ENCODE measurements around the gene KRT14. TPM values are rescaled to one million over a fixed set of nuclear protein-coding genes. Genes with fewer than 3 reads are reported as not detected.

The KRT14 gene
- polyA plus RNA-seq, 1 experiment, result not detected

- Histone ChIP-seq H3K27me3 (ENCODE audit: control insufficient read depth, insufficient read depth, low read length) (peaks cover 7% of the 10 kb centered on the region), H3K9me3 (ENCODE audit: control insufficient read depth, insufficient read depth, low read length) (no peaks in the 10 kb centered on the region; the same call in 1 of the 2 replicates), H3K27ac (ENCODE audit: low read depth, low read length) (no peak overlapping the region), H3K4me3 (ENCODE audit: low read depth, low read length) (no peak overlapping the region)
- CTCF ChIA-PET, result no interaction called here
- no peak for DNase-seq (ENCODE audit: low read depth, low spot score)
- TF ChIP-seq, protein P1, sequence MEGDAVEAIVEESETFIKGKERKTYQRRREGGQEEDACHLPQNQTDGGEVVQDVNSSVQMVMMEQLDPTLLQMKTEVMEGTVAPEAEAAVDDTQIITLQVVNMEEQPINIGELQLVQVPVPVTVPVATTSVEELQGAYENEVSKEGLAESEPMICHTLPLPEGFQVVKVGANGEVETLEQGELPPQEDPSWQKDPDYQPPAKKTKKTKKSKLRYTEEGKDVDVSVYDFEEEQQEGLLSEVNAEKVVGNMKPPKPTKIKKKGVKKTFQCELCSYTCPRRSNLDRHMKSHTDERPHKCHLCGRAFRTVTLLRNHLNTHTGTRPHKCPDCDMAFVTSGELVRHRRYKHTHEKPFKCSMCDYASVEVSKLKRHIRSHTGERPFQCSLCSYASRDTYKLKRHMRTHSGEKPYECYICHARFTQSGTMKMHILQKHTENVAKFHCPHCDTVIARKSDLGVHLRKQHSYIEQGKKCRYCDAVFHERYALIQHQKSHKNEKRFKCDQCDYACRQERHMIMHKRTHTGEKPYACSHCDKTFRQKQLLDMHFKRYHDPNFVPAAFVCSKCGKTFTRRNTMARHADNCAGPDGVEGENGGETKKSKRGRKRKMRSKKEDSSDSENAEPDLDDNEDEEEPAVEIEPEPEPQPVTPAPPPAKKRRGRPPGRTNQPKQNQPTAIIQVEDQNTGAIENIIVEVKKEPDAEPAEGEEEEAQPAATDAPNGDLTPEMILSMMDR (IDR thresholded peaks at IDR 0.05; ENCODE audit: low read depth, low read length), result no peak
- POLR2A ChIA-PET, result no interaction called here
Measured at GRCh38 chr17:41632482-41633105, 45.9 kb upstream of the KRT14 start.

- no peaks in the 10 kb centered on the region; the same call in 1 of the 2 replicates for H3K9me3 ChIP-seq (ENCODE audit: control insufficient read depth, insufficient read depth, low read length)
- H3K4me3 ChIP-seq (ENCODE audit: low read depth, low read length), result no peak overlapping the region
- CTCF ChIA-PET, result interaction anchor here (1.4 kb wide), 1 partner anchor 17 kb away, joined by 11 read pairs; no protein-coding TSS in a partner anchor
- H3K27me3 ChIP-seq (ENCODE audit: control insufficient read depth, insufficient read depth, low read length), result peaks cover 9% of the 10 kb centered on the region
- DNase-seq (ENCODE audit: low read depth, low spot score), result no peak
- POLR2A ChIA-PET, result no interaction called here
- H3K27ac ChIP-seq (ENCODE audit: low read depth, low read length), result no peak overlapping the region
- TF ChIP-seq, protein P1 (IDR thresholded peaks at IDR 0.05; ENCODE audit: low read depth, low read length), result no peak
Measured at GRCh38 chr17:41631898-41632285, 45.2 kb upstream of the KRT14 start.

DNA sequence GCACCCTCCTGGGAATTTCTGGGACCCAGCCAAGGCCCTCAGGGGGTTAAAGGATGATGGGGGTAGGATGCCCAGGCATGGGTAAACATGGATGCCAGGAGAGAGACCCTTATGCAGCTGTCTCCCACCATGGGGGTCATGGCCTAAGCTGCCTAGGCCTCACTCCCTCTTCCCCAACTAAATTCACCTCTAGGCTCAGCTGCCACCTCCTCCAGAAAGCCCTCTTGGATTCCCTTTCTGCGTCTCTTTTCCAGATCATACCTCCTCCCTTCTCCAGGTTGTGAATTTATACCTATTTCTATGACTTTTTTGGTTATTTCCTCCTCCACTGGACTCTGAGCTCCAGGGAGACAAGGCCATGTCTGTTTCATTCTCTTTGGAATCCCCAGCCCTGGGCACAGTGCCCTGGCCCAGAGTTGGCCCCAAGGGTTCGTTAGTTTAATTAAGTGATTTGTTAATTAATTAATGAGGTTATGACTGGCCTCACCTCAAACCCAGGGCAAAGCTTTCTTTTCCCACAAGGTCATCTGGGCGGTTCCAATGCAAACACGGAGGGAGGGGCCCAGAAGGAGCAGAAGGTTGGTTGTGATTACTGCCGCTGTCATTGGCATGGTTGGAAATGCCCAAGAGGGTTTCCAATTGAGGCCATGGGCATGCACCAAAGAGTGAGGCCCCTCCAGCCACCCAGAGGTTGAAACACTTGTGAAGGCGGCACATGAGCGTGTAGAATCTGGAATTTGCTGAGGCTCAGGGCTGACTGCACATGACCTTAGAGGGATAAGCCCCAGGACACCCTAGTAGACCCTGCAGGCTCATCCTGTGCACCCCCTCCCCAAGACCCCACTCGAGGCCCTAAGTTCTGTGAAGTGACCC, 44.6 kb upstream of the KRT14 start:
- Histone ChIP-seq H3K4me3 (ENCODE audit: low read depth, low read length) (no peak overlapping the region), H3K27me3 (ENCODE audit: control insufficient read depth, insufficient read depth, low read length) (peaks cover 9% of the 10 kb centered on the region), H3K9me3 (ENCODE audit: control insufficient read depth, insufficient read depth, low read length) (no peaks in the 10 kb centered on the region), H3K27ac (ENCODE audit: low read depth, low read length) (no peak overlapping the region)
- no peak for DNase-seq (ENCODE audit: low read depth, low spot score)
- TF ChIP-seq, protein P1 (IDR thresholded peaks at IDR 0.05; ENCODE audit: low read depth, low read length), result no peak
- CTCF ChIA-PET, result interaction anchor here (1.4 kb wide), 1 partner anchor 17 kb away, joined by 11 read pairs; no protein-coding TSS in a partner anchor
- POLR2A ChIA-PET, result no interaction called here

GRCh38 chr17:41629826-41630670, 43.4 kb upstream of the KRT14 start:
- Histone ChIP-seq H3K9me3 (ENCODE audit: control insufficient read depth, insufficient read depth, low read length) (no peaks in the 10 kb centered on the region), H3K27me3 (ENCODE audit: control insufficient read depth, insufficient read depth, low read length) (peaks cover 9% of the 10 kb centered on the region), H3K27ac (ENCODE audit: low read depth, low read length) (no peak overlapping the region), H3K4me3 (ENCODE audit: low read depth, low read length) (no peak overlapping the region)
- DNase-seq (ENCODE audit: low read depth, low spot score), result no peak
- POLR2A ChIA-PET, result no interaction called here
- TF ChIP-seq, protein P1 (IDR thresholded peaks at IDR 0.05; ENCODE audit: low read depth, low read length), result no peak
- CTCF ChIA-PET, result interaction anchor here (1.3 kb wide), 1 partner anchor 18 kb away, joined by 4 read pairs; no protein-coding TSS in a partner anchor

Data from AG04450 (cell line).